ENCODE measurements around the gene UHRF2.

- TF ChIP-seq CTCF (conservative IDR thresholded peaks at IDR 0.05; ENCODE audit: low read depth, low read length) (no peak), EZH2 (IDR thresholded peaks at IDR 0.05; ENCODE audit: low read length, unreplicated experiment) (no peak), EZH2phosphoT487 (IDR thresholded peaks at IDR 0.05; ENCODE audit: borderline replicate concordance, low read length) (no peak)
Measured at GRCh38 chr9:6368831-6369230, 44.2 kb upstream of the UHRF2 start.
